Stimulated activated CD4-positive, alpha-beta T cell treated with anti-CD3 and anti-CD28 coated beads, TNF-alpha, amount 100 ng/mL, for 1 hour (primary cell): Measurements from ENCODE around the gene TBC1D7.
A peak's percentile ranks its signal among the peaks of the same experiment; 100 is the strongest.

Experiments used
- DNase-seq, 3 donors: peaks; one replicate each; pipeline ENCODE4 v3.0.0-alpha.2; 2020; ENCODE audit warnings: low read depth in 3 of 3, low spot score in 1 of 3

The TBC1D7 gene

GRCh38 chr6:13357551-13358075 lies 29.3 kb upstream of the TBC1D7 start:
- DNase-seq, result no peak

GRCh38 chr6:13355999-13356785 lies 27.9 kb upstream of the TBC1D7 start:
- DNase-seq, result no peak

- DNase-seq, result no peak
Observed at GRCh38 chr6:13355043-13355945, 27.0 kb upstream of the TBC1D7 start.

- no peak for DNase-seq
Observed at GRCh38 chr6:13354331-13355042, 26.1 kb upstream of the TBC1D7 start.

- no peak for DNase-seq
Observed at GRCh38 chr6:13352165-13352564, 23.8 kb upstream of the TBC1D7 start.

- no peak for DNase-seq
Observed at GRCh38 chr6:13351271-13351670, 22.9 kb upstream of the TBC1D7 start.

GRCh38 chr6:13349811-13350506 lies 21.6 kb upstream of the TBC1D7 start:
- no peak for DNase-seq

GRCh38 chr6:13348334-13349113 lies 20.2 kb upstream of the TBC1D7 start:
- DNase-seq, result no peak

- DNase-seq, result no peak
Observed at GRCh38 chr6:13346245-13346644, 17.9 kb upstream of the TBC1D7 start.

- DNase-seq, result no peak
Observed at GRCh38 chr6:13342414-13343019, 14.2 kb upstream of the TBC1D7 start.

GRCh38 chr6:13339863-13340630 lies 11.7 kb upstream of the TBC1D7 start:
- DNase-seq, result no peak

- DNase-seq, result no peak
Observed at GRCh38 chr6:13338038-13338437, 9.7 kb upstream of the TBC1D7 start.

GRCh38 chr6:13336553-13336952 lies 8.2 kb upstream of the TBC1D7 start:
- DNase-seq, result peak; percentile 19 to 85 (median 27)

GRCh38 chr6:13334953-13335352 lies 6.6 kb upstream of the TBC1D7 start:
- no peak for DNase-seq

GRCh38 chr6:13332349-13332706 lies 4.0 kb upstream of the TBC1D7 start:
- no peak for DNase-seq

- DNase-seq, result no peak
Observed at GRCh38 chr6:13331516-13332348, 3.4 kb upstream of the TBC1D7 start.

GRCh38 chr6:13328875-13329183 lies 492 bp upstream of the TBC1D7 start:
- no peak for DNase-seq

- no peak for DNase-seq
Observed at GRCh38 chr6:13327691-13328075, 654 bp downstream of the TBC1D7 start.
